GM18519 (cell line): Measurements from ENCODE around the gene E2F6.
"Not testable (repeated sequence)": the region's sequence is repeated elsewhere in the genome, so short reads cannot be mapped to it uniquely, and the experiment has no call there.

Experiments
- ATAC-seq: cut with Tn5 transposase; IDR thresholded peaks from one replicate; pipeline ENCODE4 v1.9.1; 2021; ENCODE audit warnings: mild to moderate bottlenecking, moderate library complexity; ENCODE audit not compliant: unreplicated experiment, low FRiP score

E2F6 gene

GRCh38 chr2:11417946-11418585 lies 47.9 kb downstream of the E2F6 start:
- no peak for ATAC-seq

- ATAC-seq = no peak
Observed at GRCh38 chr2:11416931-11417330, 49.0 kb downstream of the E2F6 start.

GRCh38 chr2:11416186-11416585 lies 49.8 kb downstream of the E2F6 start:
- ATAC-seq = no peak

- ATAC-seq = no peak
Observed at GRCh38 chr2:11414372-11415124, 51.4 kb downstream of the E2F6 start.

DNA sequence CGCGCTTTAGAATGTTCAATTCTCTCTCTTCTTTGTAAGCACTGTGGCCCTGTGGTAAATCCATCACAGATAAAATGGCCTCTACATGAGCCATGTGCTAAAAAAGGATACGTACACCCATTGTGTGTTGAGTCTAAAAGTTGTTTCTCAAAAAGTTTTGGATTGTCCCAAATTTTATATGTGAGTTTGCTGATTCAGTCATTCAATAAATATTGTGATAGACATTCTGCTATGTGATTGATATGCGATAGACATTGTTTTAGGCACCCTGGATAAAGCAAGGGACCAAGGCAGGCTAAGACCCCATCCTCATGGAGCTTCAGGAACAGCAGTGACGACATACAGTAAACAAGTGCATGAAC lies 53.5 kb downstream of the E2F6 start:
- ATAC-seq = no peak

- ATAC-seq = no peak
Observed at GRCh38 chr2:11411768-11412448, 54.1 kb downstream of the E2F6 start.

- no peak for ATAC-seq
Observed at GRCh38 chr2:11411244-11411643, 54.7 kb downstream of the E2F6 start.

DNA sequence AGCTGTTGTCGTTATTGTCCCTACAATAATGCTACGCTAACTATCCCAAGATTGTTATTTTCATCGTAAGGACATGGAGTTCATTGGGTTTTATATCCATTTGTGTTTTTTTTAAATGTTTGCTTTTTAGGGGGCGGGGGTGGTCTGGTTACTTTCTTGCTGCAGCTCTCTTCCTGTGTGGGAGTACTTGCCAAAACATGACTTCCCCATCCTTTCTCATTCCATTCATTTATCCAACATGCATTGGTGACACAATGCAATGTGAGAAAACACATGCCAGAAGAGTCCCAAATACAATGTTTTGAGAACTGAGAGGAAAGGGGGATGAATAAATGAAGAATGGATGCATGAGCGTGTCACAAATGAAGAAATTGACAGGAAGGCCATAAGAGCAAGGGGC lies 55.9 kb downstream of the E2F6 start:
- no peak for ATAC-seq

GRCh38 chr2:11409572-11409959 lies 56.4 kb downstream of the E2F6 start:
- ATAC-seq = no peak

GRCh38 chr2:11408959-11409571 lies 56.9 kb downstream of the E2F6 start:
- no peak for ATAC-seq

DNA sequence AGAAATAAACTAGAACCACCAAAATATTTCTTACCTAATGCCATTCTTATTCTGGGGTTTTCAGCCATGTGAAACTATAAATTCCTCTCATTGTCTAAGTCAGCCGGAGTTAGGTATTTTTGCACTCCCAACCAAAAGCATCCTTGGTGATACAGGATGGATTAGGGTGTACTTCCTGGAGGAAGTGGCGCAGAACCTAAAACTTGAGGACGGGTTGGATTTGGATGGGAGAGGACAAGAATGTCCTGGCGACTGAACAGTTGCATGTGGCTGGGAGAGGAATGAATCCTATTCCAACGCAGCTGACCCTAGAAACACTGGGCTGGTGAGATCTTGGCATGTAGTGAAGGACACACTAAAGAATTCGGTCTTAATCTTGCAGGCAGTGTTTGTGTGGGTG lies 58.5 kb downstream of the E2F6 start:
- ATAC-seq = no peak

GRCh38 chr2:11406958-11407381 lies 59.0 kb downstream of the E2F6 start:
- no peak for ATAC-seq

- ATAC-seq = no peak
Observed at GRCh38 chr2:11406267-11406957, 59.5 kb downstream of the E2F6 start.

DNA sequence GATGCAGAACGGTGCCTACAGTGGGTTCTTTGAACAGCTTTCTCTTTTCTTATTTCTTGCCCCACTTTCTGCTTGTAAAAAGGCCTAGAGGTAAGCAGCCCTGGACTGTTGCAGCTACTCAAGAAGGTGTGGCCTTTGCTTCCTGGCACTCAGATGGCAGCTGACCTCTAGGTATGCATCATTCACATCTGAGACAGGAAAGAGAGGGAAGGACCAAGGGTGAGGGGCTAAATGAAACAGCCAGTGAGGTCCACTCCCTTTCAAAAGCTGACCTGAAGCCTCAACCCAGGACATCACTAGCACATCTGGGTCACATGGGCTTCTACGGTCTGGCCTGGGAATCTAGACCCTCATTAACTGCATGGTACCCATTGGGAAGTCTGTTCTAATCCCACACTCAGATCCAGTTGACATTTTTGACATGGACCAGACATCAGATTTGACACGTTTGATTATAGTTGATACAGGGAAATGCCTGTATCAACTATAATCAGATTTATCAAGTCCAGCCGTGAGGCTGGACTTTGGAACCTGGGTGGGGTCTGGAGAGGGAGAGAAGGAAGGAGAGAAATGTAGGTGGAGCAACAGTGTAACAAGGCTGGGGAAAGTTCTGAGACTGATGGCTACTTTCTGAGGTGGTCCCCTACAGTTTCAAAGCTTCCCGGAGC lies 60.2 kb downstream of the E2F6 start:
- no peak for ATAC-seq

GRCh38 chr2:11405074-11405406 lies 60.9 kb downstream of the E2F6 start:
- not testable (repeated sequence) for ATAC-seq

DNA sequence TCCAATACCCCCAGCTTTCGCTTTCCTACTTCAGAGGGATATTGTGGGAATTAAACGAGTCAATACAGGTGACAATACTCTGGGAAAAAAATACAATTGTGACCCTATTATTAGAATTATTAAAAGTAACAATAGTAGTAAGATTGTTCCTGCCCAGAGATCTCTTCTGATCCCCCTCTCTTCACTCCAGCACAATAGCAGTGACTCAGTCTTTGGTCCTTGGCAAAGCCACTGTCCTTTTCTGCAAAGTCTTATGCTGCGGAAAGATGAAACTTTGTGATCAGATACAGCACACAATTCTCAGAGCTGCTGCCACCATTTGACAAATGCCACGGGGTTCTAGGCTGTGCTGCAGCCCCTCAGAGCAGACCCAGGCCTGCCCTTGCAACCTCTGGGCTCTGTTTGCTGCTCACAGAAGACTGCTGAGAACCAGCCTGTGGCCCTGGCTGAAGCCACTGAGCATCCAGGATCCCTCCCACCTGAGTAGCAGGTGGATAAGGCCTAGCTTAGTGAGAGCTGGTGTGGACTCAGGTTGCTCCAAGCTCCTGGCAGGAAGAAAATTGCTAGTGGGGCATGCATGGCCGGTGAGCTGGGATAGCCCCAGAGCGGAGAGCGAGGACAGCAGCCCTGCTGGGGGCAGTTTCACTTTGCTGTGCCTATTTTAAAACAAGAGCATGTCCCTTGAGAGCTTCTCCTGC lies 61.4 kb downstream of the E2F6 start:
- ATAC-seq = no peak

- no peak for ATAC-seq
Observed at GRCh38 chr2:11402436-11402835, 63.5 kb downstream of the E2F6 start.

- no peak for ATAC-seq
Observed at GRCh38 chr2:11399438-11399762, 66.6 kb downstream of the E2F6 start.

GRCh38 chr2:11398750-11399437 lies 67.1 kb downstream of the E2F6 start:
- ATAC-seq = no peak
